Panc1 (cell line): ENCODE measurements around the gene ANK3.

Experiments
- POLR2AphosphoS5 ChIP-seq: IDR thresholded peaks from 2 replicates; pipeline ENCODE4 v1.6.1; 2012; ENCODE audit warnings: mild to moderate bottlenecking, low read depth, low read length, moderate library complexity
- TF ChIP-seq, protein P1 (sequence below): fragments of 450-650 bp; IDR thresholded peaks from 2 replicates; pipeline ENCODE4 v1.5.1; 2017; ENCODE audit warnings: mild to moderate bottlenecking
- TF ChIP-seq, protein P2 (sequence below), 2 experiments: IDR thresholded peaks; 2 replicates each; pipeline ENCODE4 v1.6.1; 2011 to 2012; ENCODE audit warnings: low read depth in 2 of 2, control low read depth in 1 of 2, low read length in 1 of 2, mild to moderate bottlenecking in 1 of 2, moderate library complexity in 1 of 2; ENCODE audit not compliant: insufficient read depth in 1 of 2

DNA sequence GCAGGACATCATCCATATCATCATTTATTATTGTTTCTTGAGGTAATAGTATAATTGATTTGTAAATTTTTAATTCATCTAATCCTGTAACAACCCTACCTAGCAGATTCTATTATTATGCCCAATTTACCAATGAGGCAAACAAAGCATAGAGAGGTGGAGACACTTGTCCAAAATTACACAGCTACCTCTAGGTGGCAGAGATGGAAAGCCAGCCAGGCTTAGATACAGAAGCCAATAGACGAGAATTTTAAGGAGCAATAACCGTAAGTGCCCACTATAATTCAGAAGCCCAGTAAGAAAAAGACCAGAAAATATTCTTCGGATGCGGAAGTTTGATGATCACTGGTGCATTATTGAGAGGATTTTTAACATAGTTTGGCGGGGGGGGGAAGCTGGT lies 54.0 kb downstream of the ANK3 start:
- TF ChIP-seq, protein P1, sequence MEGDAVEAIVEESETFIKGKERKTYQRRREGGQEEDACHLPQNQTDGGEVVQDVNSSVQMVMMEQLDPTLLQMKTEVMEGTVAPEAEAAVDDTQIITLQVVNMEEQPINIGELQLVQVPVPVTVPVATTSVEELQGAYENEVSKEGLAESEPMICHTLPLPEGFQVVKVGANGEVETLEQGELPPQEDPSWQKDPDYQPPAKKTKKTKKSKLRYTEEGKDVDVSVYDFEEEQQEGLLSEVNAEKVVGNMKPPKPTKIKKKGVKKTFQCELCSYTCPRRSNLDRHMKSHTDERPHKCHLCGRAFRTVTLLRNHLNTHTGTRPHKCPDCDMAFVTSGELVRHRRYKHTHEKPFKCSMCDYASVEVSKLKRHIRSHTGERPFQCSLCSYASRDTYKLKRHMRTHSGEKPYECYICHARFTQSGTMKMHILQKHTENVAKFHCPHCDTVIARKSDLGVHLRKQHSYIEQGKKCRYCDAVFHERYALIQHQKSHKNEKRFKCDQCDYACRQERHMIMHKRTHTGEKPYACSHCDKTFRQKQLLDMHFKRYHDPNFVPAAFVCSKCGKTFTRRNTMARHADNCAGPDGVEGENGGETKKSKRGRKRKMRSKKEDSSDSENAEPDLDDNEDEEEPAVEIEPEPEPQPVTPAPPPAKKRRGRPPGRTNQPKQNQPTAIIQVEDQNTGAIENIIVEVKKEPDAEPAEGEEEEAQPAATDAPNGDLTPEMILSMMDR: peak; percentile 44
- no peak for TF ChIP-seq POLR2AphosphoS5
- TF ChIP-seq, protein P2, sequence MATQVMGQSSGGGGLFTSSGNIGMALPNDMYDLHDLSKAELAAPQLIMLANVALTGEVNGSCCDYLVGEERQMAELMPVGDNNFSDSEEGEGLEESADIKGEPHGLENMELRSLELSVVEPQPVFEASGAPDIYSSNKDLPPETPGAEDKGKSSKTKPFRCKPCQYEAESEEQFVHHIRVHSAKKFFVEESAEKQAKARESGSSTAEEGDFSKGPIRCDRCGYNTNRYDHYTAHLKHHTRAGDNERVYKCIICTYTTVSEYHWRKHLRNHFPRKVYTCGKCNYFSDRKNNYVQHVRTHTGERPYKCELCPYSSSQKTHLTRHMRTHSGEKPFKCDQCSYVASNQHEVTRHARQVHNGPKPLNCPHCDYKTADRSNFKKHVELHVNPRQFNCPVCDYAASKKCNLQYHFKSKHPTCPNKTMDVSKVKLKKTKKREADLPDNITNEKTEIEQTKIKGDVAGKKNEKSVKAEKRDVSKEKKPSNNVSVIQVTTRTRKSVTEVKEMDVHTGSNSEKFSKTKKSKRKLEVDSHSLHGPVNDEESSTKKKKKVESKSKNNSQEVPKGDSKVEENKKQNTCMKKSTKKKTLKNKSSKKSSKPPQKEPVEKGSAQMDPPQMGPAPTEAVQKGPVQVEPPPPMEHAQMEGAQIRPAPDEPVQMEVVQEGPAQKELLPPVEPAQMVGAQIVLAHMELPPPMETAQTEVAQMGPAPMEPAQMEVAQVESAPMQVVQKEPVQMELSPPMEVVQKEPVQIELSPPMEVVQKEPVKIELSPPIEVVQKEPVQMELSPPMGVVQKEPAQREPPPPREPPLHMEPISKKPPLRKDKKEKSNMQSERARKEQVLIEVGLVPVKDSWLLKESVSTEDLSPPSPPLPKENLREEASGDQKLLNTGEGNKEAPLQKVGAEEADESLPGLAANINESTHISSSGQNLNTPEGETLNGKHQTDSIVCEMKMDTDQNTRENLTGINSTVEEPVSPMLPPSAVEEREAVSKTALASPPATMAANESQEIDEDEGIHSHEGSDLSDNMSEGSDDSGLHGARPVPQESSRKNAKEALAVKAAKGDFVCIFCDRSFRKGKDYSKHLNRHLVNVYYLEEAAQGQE (IDR thresholded peaks at IDR 0.05; ENCODE audit: insufficient read depth in 1 of 2, low read depth in 2 of 2, low read length in 1 of 2): no peak
